Thyroid gland (tissue), 4 donors: ENCODE results near the gene CENPX. TPM values are rescaled to one million over a fixed set of nuclear protein-coding genes. Genes with fewer than 3 reads are reported as not detected.

Source experiments
- DNase-seq, 2 donors: peaks; one replicate each; pipeline ENCODE4 v3.0.0-alpha.2; 2019
- H3K27ac ChIP-seq, 3 donors: fragments of 200-600 bp; sonication (generic); 1 replicate in 2 of 3; 2 replicates in 1 of 3; pipeline ENCODE4 v1.5.1; 2016 to 2019; ENCODE audit warnings: mild to moderate bottlenecking in 1 of 3, moderate library complexity in 1 of 3
- H3K27me3 ChIP-seq: fragments of 200-600 bp; sonication (generic); one replicate; pipeline ENCODE4 v1.5.1; 2019
- H3K36me3 ChIP-seq, 2 donors: fragments of 200-600 bp; sonication (generic); one replicate each; pipeline ENCODE4 v1.5.1; 2016 to 2019
- H3K4me1 ChIP-seq, 2 donors: fragments of 200-600 bp; sonication (generic); one replicate each; pipeline ENCODE4 v1.5.1; 2017 to 2019
- H3K4me3 ChIP-seq, 3 donors: fragments of 200-600 bp; sonication (generic); replicated peaks in 1 of 3; 1 replicate in 2 of 3; 2 replicates in 1 of 3; pipeline ENCODE4 v1.5.1; 2016; ENCODE audit warnings: mild to moderate bottlenecking in 1 of 3
- H3K9me3 ChIP-seq: fragments of 200-600 bp; sonication (generic); one replicate; pipeline ENCODE4 v1.5.1; 2017
- CTCF ChIP-seq, 6 experiments: fragments of 200-600 bp in 3 of 6; fragments of 450-650 bp in 3 of 6; sonication (generic) in 3 of 6; IDR thresholded peaks; one replicate each; pipeline ENCODE4 v1.5.1; 2016 to 2019; ENCODE audit warnings: antibody characterized with exemption in 6 of 6, mild to moderate bottlenecking in 2 of 6, inconsistent platforms in 1 of 6, moderate library complexity in 1 of 6
- POLR2A ChIP-seq, 2 donors: fragments of 450-650 bp; IDR thresholded peaks; one replicate each; pipeline ENCODE4 v1.6.1; 2017; ENCODE audit warnings: antibody characterized with exemption in 2 of 2, mild to moderate bottlenecking in 2 of 2, moderate library complexity in 1 of 2
- WGBS, 2 donors: methylation state at CpG; one replicate each; pipeline ENCODE4 v1.1.5; 2017; 5-methylcytosine and 5-hydroxymethylcytosine counted together
- intact Hi-C: fragments of 100-400 bp; cut with DNase I; formaldehyde crosslinking; loops from one replicate; pipeline ENCODE4 v1.15.1; 2023
- total RNA-seq, 4 donors: library from RNA; depleted of rRNA; stranded (reverse); fragments of >200 nt; gene quantifications; one replicate each; pipeline ENCODE4 v1.2.3, GENCODE V29; 2016

CENPX gene
- total RNA-seq, 4 donors from 2014 or later, result 40.7 to 95.9 (median 78.0) TPM

GRCh38 chr17:82014971-82015310 lies 7.7 kb downstream of the CENPX start:
- 89 to 91% methylated on average over 13 of the region's 13 CpGs for WGBS, 2 donors
- intact Hi-C loops, result no loop called here

GRCh38 chr17:82014432-82014831 lies 8.2 kb downstream of the CENPX start:
- no peaks in the 10 kb centered on the region for H3K27me3 ChIP-seq
- no peak for DNase-seq
- H3K4me1 ChIP-seq, result no peaks in the 10 kb centered on the region
- no peak for TF ChIP-seq POLR2A (IDR thresholded peaks at IDR 0.05)
- no peak for TF ChIP-seq CTCF (IDR thresholded peaks at IDR 0.05)
- no peaks in the 10 kb centered on the region for H3K9me3 ChIP-seq
- WGBS, 2 donors, result 60 to 82% methylated on average over 5 to 22 of the region's 23 CpGs
- intact Hi-C loops, result no loop called here
- no peak overlapping the region for H3K27ac ChIP-seq
- no peak overlapping the region for H3K4me3 ChIP-seq
- no peaks in the 10 kb centered on the region for H3K36me3 ChIP-seq

More at GRCh38 chr17:82014971-82015310, 7.7 kb downstream of the CENPX start:
- Histone ChIP-seq H3K9me3 (no peaks in the 10 kb centered on the region), H3K4me1 (no peaks in the 10 kb centered on the region), H3K27me3 (no peaks in the 10 kb centered on the region), H3K36me3 (no peaks in the 10 kb centered on the region), H3K27ac (no peak overlapping the region), H3K4me3 (no peak overlapping the region)
- DNase-seq, result no peak
- no peak for TF ChIP-seq CTCF (IDR thresholded peaks at IDR 0.05)
- no peak for TF ChIP-seq POLR2A (IDR thresholded peaks at IDR 0.05)

- Histone ChIP-seq H3K9me3 (no peaks in the 10 kb centered on the region), H3K4me1 (no peaks in the 10 kb centered on the region), H3K4me3 (no peak overlapping the region), H3K27ac (no peak overlapping the region), H3K27me3 (no peaks in the 10 kb centered on the region), H3K36me3 (no peaks in the 10 kb centered on the region)
- DNase-seq, result peak in 1 of 2 donors; percentile 41
- intact Hi-C loops, result no loop called here
- 87 to 89% methylated on average over 14 to 15 of the region's 16 CpGs for WGBS, 2 donors
- TF ChIP-seq POLR2A (IDR thresholded peaks at IDR 0.05), result no peak
- no peak for TF ChIP-seq CTCF (IDR thresholded peaks at IDR 0.05)
These were observed 8.8 kb downstream of the CENPX start for GRCh38 chr17:82013772-82014321.

- Histone ChIP-seq H3K27me3 (no peaks in the 10 kb centered on the region), H3K4me3 (no peak overlapping the region), H3K27ac (no peak overlapping the region), H3K4me1 (no peaks in the 10 kb centered on the region), H3K9me3 (no peaks in the 10 kb centered on the region), H3K36me3 (no peaks in the 10 kb centered on the region)
- WGBS, 2 donors, result 77 to 80% methylated on average over 13 to 14 of the region's 22 CpGs
- TF ChIP-seq POLR2A (IDR thresholded peaks at IDR 0.05) (no peak), CTCF (IDR thresholded peaks at IDR 0.05) (no peak)
- no peak for DNase-seq
- intact Hi-C loops, result no loop called here
These were observed 9.3 kb downstream of the CENPX start for GRCh38 chr17:82013341-82013740.

- Histone ChIP-seq H3K9me3 (no peaks in the 10 kb centered on the region), H3K4me3 (no peak overlapping the region), H3K36me3 (no peaks in the 10 kb centered on the region), H3K27ac (no peak overlapping the region), H3K27me3 (no peaks in the 10 kb centered on the region), H3K4me1 (no peaks in the 10 kb centered on the region)
- TF ChIP-seq CTCF (IDR thresholded peaks at IDR 0.05) (no peak), POLR2A (IDR thresholded peaks at IDR 0.05) (no peak)
- DNase-seq, result no peak
- intact Hi-C loops, result no loop called here
- WGBS, 2 donors, result 86 to 88% methylated on average over 6 to 10 of the region's 19 CpGs
These were observed 9.9 kb downstream of the CENPX start for GRCh38 chr17:82012640-82013295.
